HL-60 (cell line): ENCODE results near the gene TSC1.

Experiments
- DNase-seq, 2 experiments: peaks; one replicate each; pipeline ENCODE4 v3.0.0-alpha.2; 2010 to 2020; ENCODE audit warnings: low read depth in 1 of 2, low spot score in 1 of 2
- H3K27ac ChIP-seq: fragments of 250-450 bp; sonication (Bioruptor Pico); replicated peaks from 2 replicates; pipeline ENCODE4 v1.5.1; 2020; ENCODE audit warnings: mild to moderate bottlenecking, moderate library complexity
- H3K27me3 ChIP-seq: fragments of 250-450 bp; sonication (Bioruptor Pico); 2 replicates; pipeline ENCODE4 v1.5.1; 2021; ENCODE audit warnings: mild to moderate bottlenecking, moderate library complexity; ENCODE audit not compliant: insufficient read depth, poor library complexity, severe bottlenecking
- H3K4me3 ChIP-seq: replicated peaks from 2 replicates; pipeline ENCODE4 v1.5.1; 2011; ENCODE audit warnings: mild to moderate bottlenecking, control low read depth, low read length; ENCODE audit not compliant: insufficient read depth
- GABPA ChIP-seq: IDR thresholded peaks from 2 replicates; pipeline ENCODE4 v1.6.1; 2012; ENCODE audit warnings: low read depth
- POLR2AphosphoS5 ChIP-seq: IDR thresholded peaks from 2 replicates; pipeline ENCODE4 v1.6.1; 2012; ENCODE audit warnings: low read depth
- SPI1 ChIP-seq: IDR thresholded peaks from 2 replicates; pipeline ENCODE4 v1.6.1; 2012; ENCODE audit warnings: low read depth, mild to moderate bottlenecking, borderline replicate concordance
- TF ChIP-seq, protein P1 (sequence below): IDR thresholded peaks from one replicate; pipeline ENCODE4 v1.5.1; 2011; ENCODE audit warnings: low read length, control low read depth, inconsistent platforms; ENCODE audit not compliant: insufficient read depth
- TF ChIP-seq, protein P2 (sequence below): IDR thresholded peaks from 2 replicates; pipeline ENCODE4 v1.6.1; 2012; ENCODE audit warnings: low read depth; ENCODE audit not compliant: insufficient replicate concordance

TSC1 gene

DNA sequence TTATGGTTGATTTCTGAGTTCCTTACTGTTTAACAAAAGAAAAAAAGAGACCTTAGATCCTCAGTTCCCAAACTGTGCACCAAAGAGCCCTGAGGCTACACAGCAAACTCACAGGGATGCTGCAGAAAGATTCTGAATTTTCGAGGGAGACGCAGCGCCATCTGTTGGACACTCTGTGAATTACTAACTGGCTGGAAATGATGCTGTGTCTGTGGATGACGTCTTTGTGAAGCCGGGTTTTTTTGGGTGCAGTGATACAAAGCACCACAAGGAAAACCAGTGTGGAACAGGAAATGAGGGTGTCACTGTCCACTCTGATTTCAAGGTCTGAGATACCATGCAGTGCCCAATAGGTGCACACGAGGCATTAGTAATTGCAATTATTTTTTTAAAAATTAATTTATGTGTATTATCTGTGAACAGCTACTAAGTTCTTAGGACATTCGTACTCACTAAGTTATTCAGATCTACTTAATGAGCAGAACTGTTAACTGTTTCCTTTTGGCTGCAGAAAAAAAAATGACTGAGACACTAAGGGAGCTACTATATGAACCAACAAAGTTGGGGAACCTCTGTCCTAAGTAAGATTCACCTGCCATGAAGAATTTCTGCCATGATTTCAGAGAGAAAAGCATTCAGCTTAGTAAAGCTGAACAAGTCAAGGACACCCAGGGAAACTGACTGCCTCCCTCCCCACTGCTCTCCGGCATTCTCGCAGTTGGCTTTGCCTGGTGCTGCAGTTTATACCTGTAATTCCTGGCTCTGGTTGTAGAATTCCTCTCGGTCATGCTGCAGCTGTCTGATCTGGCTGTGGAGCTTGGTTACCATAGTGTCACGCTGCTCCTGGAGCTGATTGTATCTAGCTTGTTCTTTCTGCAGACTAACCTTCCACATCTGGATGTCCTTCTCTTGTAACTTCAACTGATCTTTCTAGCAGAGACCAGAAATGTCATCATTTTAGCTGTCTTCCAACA lies 42.3 kb downstream of the TSC1 start:
- Histone ChIP-seq H3K27me3 (no peaks in the 10 kb centered on the region), H3K27ac (no peak overlapping the region), H3K4me3 (no peak overlapping the region)
- DNase-seq, result peak; percentile 66 to 74
- TF ChIP-seq, protein P1, sequence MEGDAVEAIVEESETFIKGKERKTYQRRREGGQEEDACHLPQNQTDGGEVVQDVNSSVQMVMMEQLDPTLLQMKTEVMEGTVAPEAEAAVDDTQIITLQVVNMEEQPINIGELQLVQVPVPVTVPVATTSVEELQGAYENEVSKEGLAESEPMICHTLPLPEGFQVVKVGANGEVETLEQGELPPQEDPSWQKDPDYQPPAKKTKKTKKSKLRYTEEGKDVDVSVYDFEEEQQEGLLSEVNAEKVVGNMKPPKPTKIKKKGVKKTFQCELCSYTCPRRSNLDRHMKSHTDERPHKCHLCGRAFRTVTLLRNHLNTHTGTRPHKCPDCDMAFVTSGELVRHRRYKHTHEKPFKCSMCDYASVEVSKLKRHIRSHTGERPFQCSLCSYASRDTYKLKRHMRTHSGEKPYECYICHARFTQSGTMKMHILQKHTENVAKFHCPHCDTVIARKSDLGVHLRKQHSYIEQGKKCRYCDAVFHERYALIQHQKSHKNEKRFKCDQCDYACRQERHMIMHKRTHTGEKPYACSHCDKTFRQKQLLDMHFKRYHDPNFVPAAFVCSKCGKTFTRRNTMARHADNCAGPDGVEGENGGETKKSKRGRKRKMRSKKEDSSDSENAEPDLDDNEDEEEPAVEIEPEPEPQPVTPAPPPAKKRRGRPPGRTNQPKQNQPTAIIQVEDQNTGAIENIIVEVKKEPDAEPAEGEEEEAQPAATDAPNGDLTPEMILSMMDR, result peak; percentile 87
- TF ChIP-seq GABPA, result no peak

DNA sequence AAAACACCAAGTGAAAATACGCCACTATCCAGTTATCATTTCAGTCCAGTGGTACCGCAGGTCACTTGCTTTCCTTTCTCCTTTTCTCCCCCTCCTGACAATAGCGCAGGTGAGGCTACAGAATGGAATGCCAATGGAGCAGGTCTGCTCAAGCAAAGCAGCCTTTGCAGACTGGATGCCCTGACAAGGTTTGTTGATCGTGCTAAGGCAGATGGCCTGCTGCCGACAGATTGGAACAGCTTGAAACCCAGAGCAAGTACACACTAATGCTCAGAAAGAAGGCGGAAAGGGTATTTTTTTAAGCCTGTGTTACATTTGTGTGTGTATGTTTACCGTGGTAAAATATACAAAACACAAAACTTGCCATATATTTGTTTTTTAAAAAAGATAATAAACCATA lies 46.4 kb downstream of the TSC1 start:
- TF ChIP-seq, protein P1, result no peak
- TF ChIP-seq GABPA (no peak), SPI1 (no peak), POLR2AphosphoS5 (no peak)
- TF ChIP-seq, protein P2, sequence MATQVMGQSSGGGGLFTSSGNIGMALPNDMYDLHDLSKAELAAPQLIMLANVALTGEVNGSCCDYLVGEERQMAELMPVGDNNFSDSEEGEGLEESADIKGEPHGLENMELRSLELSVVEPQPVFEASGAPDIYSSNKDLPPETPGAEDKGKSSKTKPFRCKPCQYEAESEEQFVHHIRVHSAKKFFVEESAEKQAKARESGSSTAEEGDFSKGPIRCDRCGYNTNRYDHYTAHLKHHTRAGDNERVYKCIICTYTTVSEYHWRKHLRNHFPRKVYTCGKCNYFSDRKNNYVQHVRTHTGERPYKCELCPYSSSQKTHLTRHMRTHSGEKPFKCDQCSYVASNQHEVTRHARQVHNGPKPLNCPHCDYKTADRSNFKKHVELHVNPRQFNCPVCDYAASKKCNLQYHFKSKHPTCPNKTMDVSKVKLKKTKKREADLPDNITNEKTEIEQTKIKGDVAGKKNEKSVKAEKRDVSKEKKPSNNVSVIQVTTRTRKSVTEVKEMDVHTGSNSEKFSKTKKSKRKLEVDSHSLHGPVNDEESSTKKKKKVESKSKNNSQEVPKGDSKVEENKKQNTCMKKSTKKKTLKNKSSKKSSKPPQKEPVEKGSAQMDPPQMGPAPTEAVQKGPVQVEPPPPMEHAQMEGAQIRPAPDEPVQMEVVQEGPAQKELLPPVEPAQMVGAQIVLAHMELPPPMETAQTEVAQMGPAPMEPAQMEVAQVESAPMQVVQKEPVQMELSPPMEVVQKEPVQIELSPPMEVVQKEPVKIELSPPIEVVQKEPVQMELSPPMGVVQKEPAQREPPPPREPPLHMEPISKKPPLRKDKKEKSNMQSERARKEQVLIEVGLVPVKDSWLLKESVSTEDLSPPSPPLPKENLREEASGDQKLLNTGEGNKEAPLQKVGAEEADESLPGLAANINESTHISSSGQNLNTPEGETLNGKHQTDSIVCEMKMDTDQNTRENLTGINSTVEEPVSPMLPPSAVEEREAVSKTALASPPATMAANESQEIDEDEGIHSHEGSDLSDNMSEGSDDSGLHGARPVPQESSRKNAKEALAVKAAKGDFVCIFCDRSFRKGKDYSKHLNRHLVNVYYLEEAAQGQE, result no peak
- no peak for DNase-seq

DNA sequence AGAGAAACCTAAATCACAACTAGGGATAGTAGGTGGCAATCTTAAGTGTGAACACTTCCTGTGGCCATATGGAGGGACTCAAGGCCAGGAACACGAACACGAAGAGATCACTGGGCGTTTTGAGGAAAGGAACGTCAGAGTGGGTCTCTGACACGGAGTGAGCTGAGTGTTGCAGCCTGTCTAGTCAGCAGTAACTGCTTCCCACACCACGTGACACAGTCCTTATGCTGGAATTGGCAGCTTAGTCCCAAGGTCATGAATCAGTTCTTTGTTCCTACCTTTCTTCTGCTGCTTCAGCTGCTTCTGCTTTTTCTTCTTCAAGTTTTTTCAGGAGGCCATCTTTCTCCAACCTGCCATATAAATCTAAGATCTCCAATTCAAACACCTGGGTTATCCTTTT lies 47.5 kb downstream of the TSC1 start:
- TF ChIP-seq, protein P2, result no peak
- DNase-seq, result no peak
- Histone ChIP-seq H3K27ac (no peak overlapping the region), H3K4me3 (no peak overlapping the region), H3K27me3 (no peaks in the 10 kb centered on the region)

More for the DNA sequence above, 46.4 kb downstream of the TSC1 start:
- Histone ChIP-seq H3K27me3 (no peaks in the 10 kb centered on the region), H3K27ac (no peak overlapping the region), H3K4me3 (no peak overlapping the region)

DNA sequence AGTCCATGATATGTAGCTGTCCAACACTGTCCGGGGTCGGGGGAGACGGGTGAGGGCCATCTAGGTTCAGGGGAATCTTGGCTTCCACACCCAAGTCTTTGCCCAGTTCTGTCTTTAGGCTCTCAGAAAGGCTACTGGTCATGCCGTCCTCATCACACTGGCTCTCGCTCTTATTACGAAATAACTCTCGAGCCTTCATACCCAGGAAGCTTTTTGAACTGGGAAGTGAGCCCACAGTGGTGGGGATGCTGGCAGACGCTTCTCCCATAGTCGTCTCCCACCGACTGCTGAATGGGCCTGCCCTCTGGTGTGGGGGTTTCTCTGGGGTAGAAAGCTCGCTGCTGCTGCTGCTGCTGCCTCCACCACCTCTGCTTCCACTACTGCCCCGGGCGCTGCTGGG lies 48.2 kb downstream of the TSC1 start:
- Histone ChIP-seq H3K27me3 (no peaks in the 10 kb centered on the region), H3K27ac (no peak overlapping the region), H3K4me3 (no peak overlapping the region)
- no peak for DNase-seq
- TF ChIP-seq GABPA (no peak), SPI1 (no peak), POLR2AphosphoS5 (no peak)
- TF ChIP-seq, protein P1, result no peak
- TF ChIP-seq, protein P2, result no peak
